Kidney tubule cell (primary cell): Measurements from ENCODE around the gene SCRN1.

ENCODE experiments used
- DNase-seq: peaks from one replicate; pipeline ENCODE4 v3.0.0-alpha.2; 2018; ENCODE audit warnings: low spot score

SCRN1 gene

DNA sequence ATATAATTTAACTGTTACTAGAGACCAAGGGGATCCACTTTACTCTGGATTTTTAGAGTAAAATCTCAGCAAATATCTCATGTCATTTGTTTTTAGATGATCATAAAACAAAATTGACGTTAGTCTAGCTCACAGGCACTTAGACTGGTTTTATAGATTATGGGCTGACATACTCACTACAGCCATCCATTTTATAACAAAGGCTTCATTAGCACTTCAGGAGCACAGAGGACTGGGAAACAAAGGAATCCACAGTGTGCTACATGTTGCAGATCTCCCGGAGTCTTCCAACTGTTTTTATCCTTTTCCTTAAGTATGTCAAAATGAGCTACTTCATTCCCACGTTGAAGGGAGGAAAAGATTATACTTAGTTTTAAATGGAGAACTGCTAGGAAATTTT lies 15.9 kb upstream of the SCRN1 start:
- no peak for DNase-seq

GRCh38 chr7:30003098-30003497 lies 13.5 kb upstream of the SCRN1 start:
- DNase-seq: no peak

DNA sequence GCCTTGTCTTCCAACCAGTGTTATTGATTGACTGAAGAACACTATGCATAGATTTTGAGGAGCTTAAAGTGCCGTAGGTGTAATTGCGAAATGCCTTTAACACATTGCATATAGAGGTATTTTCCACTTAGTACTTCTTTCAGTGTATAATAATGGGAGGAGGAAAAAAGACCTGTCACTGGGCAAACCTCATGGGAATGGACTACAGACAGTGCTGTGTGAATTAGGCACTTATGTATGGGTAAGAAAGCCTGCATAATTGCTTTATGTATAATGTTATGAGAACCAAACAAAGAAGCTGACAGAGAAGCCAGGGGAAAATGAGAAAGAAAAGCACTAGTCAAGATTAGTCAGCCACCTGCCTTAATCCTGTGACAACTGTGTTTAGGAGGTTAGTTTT lies 12.4 kb upstream of the SCRN1 start:
- no peak for DNase-seq

DNA sequence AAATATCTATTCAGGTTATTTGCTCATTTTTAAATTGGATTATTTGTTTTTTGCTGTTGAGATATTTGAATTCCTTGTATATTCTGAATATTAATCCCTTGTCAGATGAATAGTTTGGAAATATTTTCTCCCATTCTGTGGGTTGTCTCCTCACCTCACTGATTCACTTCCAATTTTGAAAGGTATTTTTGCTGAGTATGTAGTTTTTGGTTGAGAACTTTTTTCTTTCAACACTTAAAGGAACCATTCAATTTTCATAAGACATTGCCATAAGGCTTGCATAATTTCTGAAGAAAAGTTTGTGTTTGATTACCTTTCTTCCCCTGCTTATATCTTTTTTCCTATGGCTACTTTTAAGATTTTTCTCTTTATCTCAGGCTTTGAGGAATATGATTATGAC lies 8.9 kb upstream of the SCRN1 start:
- DNase-seq: no peak

DNA sequence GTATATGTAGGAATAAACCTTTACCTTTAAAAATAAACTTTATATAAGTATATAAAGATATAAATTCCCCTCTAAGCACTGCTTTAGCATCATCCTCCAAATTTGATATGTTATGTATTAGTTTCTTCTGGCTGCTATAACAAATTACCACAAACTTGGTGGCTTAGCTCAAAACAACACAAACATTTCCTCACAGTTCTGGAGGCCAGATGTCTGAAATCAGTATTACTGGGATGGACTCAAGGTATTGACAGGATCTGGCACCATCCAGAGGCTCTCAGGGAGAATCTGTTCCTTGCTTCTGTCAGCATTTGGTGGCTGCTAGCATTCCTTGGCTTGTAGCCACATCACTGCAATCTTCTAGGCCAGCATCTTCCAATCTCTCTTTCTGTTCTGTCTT lies 6.7 kb upstream of the SCRN1 start:
- DNase-seq: no peak

- no peak for DNase-seq
These were observed 6.1 kb upstream of the SCRN1 start for GRCh38 chr7:29995652-29996051.

DNA sequence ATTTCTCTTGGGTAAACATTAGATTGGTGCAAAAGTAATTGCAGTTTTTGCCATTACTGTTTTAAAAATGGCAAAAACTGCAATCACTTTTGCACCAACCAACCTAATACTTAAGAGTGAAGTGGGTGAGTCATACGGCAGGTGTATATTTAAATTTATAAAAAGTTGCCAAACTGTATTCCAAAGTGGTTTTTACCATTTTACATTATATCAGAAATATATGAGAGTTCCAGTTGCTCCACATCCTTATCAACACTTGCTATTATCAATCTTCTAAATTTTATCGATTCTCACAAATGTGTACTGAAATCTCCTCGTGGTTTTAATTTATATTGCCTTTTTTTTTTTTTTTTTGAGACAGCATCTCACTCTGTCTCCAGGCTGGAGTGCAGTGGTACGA lies 3.5 kb upstream of the SCRN1 start:
- no peak for DNase-seq

DNA sequence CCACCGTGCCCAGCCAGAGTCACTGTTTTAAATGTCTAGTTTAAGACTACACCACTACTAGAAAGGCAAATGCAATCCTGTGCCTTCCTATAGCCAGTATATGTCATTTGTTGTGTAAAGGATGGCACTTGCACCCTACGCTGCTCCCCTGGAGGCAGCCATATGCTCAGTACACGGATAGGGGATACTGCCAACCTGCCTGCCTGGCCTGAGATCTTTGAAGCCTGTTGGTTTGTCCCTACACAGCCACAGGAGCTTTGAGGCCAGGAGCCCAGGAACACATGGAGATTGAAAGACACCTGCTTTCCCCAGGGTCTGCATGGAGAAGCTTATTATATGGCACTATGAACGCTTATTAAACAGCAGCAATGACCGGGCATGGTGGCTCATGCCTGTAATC lies 2.3 kb upstream of the SCRN1 start:
- no peak for DNase-seq

- DNase-seq: no peak
These were observed 1.3 kb upstream of the SCRN1 start for GRCh38 chr7:29990931-29991330.

DNA sequence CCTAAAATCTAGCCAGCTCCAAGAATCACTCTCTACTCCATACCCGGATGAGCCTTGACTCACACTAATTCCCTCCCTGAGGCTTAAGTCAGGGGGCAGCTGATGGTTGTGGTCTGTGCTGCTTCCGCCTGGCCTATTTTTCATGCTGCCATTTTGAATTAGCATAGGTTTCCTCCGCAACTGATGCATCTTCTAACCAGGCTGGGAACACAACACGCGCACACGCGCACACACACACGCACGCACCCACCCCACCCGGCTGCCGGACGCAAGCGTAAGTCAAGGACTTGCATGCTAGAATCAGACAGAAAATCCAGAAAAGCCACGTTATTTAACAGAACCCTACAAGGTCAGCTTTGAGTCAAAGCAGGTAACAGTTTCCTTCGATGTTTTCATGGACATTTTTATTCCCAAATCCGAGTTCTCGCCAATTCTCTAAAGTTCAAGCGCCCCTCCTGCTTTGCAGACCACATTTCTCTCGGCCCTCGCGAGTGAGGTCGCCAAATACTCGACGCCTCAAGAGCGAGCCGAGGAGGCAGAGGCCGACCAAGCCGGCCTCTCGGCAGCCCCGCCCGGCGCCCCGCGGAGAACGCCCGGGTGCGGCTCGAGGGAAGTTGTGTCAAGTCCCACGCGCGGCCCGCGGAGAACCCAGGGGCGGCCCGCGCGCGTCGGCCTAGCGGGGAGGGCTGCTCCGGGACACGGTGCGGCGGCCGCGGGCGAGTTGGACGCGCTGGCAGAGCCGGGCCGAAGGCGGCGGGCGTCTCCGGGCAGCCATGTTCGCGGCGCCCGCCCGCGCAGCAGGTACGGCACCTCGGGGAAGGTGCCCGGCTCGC lies 961 bp downstream of the SCRN1 start:
- peak; percentile 75 for DNase-seq

GRCh38 chr7:29987811-29988317 lies 1.7 kb downstream of the SCRN1 start:
- DNase-seq: peak; percentile 94

GRCh38 chr7:29987083-29987482 lies 2.5 kb downstream of the SCRN1 start:
- DNase-seq: peak; percentile 68

- no peak for DNase-seq
These were observed 9.4 kb downstream of the SCRN1 start for GRCh38 chr7:29980151-29980550.

DNA sequence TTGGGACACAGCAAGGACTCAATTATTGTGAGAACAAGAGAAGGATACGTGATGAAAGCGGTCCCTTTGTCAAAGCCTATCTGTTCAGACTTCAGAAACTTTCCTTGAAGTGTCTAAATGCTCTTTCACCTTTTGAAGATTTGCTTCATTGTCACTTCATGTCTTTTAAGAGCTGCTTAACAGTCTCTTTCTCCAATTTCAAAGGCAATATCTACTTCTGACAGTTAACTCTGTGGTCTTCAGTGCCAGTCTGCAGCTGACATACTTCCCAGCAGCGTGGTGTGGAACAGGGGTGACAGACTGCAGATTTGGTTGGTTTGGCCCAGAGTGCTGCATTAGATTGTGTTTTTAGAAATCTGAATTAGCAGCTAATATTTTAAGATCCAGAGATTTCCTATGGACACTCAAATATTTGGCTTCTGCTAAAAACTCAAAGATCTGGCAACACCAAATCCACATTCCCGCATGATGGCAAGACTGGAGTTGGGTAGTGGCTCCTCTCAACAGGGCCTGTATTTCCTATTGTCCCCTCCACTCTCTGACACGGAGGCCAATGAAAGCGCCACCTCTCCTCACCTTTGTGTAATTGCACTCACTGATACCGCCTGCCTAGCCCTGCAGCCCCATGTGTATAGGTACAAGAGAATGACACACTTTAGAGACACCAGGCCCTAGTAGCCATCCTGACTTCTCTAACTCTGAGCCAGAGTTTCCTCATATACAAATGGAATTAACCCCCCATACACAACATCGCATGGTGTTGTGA lies 11.5 kb downstream of the SCRN1 start:
- no peak for DNase-seq

DNA sequence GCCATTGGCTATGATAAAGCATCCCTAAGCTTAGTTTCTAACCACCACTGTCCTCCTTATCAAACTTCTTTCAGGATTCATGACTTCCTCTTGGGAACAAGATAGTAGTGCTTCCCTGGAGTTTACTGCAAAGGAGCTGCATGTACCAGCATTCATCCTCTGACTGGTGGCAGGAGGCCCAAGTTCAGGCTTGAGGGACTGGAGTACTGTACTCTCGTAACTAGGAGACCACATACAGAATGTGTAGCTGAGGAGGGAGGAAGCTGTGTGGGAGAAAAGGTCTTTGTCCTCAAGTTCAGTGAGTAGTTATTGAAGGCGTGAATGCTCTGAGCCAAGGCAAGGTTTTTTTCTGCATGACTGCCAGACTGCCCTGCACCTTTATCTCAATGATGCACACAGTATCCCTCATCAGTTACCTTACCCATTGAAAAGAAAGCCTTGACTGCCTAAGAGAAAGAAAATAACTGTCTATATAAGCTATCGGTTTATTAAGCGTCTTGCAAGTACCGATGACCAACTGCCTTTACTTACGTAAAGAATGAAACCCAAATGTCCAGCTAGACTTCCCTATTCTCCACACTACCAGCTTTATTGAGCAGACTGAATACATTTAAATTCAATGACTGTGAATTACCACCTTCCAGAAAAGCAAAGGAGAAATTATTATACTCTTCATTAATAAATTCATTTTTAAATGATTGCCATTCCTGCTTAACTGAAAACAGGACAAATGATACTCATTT lies 12.8 kb downstream of the SCRN1 start:
- DNase-seq: peak; percentile 46

DNA sequence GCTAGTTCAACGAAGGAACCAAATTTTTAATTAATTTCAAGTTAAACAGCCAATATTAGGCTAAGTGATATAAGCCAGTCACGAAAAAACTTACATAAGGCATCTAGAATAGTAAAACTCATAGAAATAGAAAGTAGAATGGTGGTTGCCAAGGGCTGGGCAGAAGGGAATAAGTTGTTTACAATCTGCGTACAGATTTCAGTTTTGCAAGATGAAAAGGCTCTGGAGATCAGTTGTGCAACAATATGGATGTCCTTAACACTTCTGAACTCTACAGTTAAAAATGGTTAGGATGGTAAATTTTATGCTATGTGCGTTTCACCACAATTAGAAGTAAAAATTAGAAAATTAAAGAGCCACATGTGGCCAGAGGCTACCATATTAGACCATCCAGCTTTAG lies 13.3 kb downstream of the SCRN1 start:
- no peak for DNase-seq

- DNase-seq: no peak
These were observed 14.0 kb downstream of the SCRN1 start for GRCh38 chr7:29975561-29975960.

- no peak for DNase-seq
These were observed 15.3 kb downstream of the SCRN1 start for GRCh38 chr7:29974286-29974685.

DNA sequence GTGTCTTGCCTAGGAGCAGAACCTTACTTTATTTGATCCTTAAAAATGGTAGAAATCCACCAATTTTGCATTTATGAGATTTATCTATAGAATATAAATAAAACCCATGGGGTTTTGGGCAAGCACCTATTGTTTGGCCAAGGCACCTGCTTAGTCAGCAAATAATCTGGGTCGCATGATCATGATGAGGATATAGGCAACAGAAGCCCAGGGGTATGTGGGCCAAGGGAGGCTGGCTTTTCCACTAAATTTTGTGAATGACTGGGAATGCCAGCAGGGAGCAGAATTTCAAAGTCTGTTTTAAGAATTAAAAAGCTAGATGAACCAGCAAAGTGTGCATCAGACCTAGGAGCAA lies 17.3 kb downstream of the SCRN1 start:
- DNase-seq: no peak

GRCh38 chr7:29971566-29972314 lies 17.9 kb downstream of the SCRN1 start:
- no peak for DNase-seq

GRCh38 chr7:29970158-29970557 lies 19.4 kb downstream of the SCRN1 start:
- no peak for DNase-seq

- no peak for DNase-seq
These were observed 19.9 kb downstream of the SCRN1 start for GRCh38 chr7:29969738-29970137.
